Esophagus squamous epithelium (tissue), 5 donors: Measurements from ENCODE around the gene GAK. TPM values are rescaled to one million over a fixed set of nuclear protein-coding genes. Genes with fewer than 3 reads are reported as not detected.

Source experiments
- DNase-seq: peaks from one replicate; lab custom pipeline; 2025; lab: John Stamatoyannopoulos, UW
- H3K27ac ChIP-seq, 4 donors: fragments of 200-600 bp; sonication (generic); one replicate each; pipeline ENCODE4 v1.5.1; 2016 to 2019; ENCODE audit warnings: mild to moderate bottlenecking in 1 of 4
- H3K27me3 ChIP-seq, 4 donors: fragments of 200-600 bp; sonication (generic); 1 replicate in 3 of 4; 2 replicates in 1 of 4; pipeline versions ENCODE4 v1.5.1 to v1.6.0; 2017 to 2021; ENCODE audit warnings: antibody characterized with exemption in 1 of 4
- H3K36me3 ChIP-seq, 3 donors: fragments of 200-600 bp; sonication (generic); one replicate each; pipeline ENCODE4 v1.5.1; 2016 to 2019
- H3K4me1 ChIP-seq, 3 donors: fragments of 200-600 bp; sonication (generic); one replicate each; pipeline ENCODE4 v1.5.1; 2017 to 2019
- H3K4me3 ChIP-seq, 4 donors: fragments of 200-600 bp; sonication (generic); 1 replicate in 3 of 4; 2 replicates in 1 of 4; pipeline ENCODE4 v1.5.1; 2016 to 2019; ENCODE audit warnings: mild to moderate bottlenecking in 2 of 4, moderate library complexity in 1 of 4
- H3K9me3 ChIP-seq, 3 donors: fragments of 200-600 bp; sonication (generic); one replicate each; pipeline ENCODE4 v1.5.1; 2016 to 2019
- CTCF ChIP-seq, 6 experiments: fragments of 450-650 bp in 4 of 6; fragments of 200-600 bp in 2 of 6; sonication (generic) in 2 of 6; IDR thresholded peaks; one replicate each; pipeline ENCODE4 v1.5.1; 2016 to 2019; ENCODE audit warnings: antibody characterized with exemption in 6 of 6, mild to moderate bottlenecking in 4 of 6, moderate library complexity in 4 of 6
- POLR2A ChIP-seq, 4 donors: fragments of 450-650 bp; IDR thresholded peaks; one replicate each; pipeline ENCODE4 v1.6.1; 2017; ENCODE audit warnings: antibody characterized with exemption in 4 of 4, mild to moderate bottlenecking in 4 of 4, moderate library complexity in 3 of 4
- WGBS, 2 donors: methylation state at CpG; one replicate each; pipeline ENCODE4 v1.1.5; 2018; 5-methylcytosine and 5-hydroxymethylcytosine counted together
- intact Hi-C: fragments of 100-400 bp; cut with DNase I; formaldehyde crosslinking; loops from one replicate; pipeline ENCODE4 v1.15.0; 2022
- total RNA-seq, 4 donors: library from RNA; depleted of rRNA; stranded (reverse); fragments of >200 nt; gene quantifications; one replicate each; pipeline ENCODE4 v1.1.0, GENCODE V29; 2016
- donor health status: DM: yes; HTN: yes; CAD: no.

The GAK gene
- total RNA-seq, 4 donors from 2014 or later, result 70.6 to 97.8 (median 80.7) TPM

GRCh38 chr4:957231-957580, 25.1 kb upstream of the GAK start:
- WGBS, 2 donors, result 80% methylated on average over 2 of the region's 8 CpGs; no CpG with 5 or more reads in 1 of the 2 donors
- H3K9me3 ChIP-seq, result no peaks in the 10 kb centered on the region
- TF ChIP-seq CTCF (IDR thresholded peaks at IDR 0.05), result no peak
- no peak for TF ChIP-seq POLR2A (IDR thresholded peaks at IDR 0.05)
- no peak for DNase-seq
- intact Hi-C loops, result no loop called here
- H3K27me3 ChIP-seq, result no peaks in the 10 kb centered on the region
- H3K4me1 ChIP-seq, result peaks cover 11 to 15% (median 14%) of the 10 kb centered on the region in 3 donors
- peaks cover 0 to 89% (median 7%) of the 10 kb centered on the region in 3 donors for H3K36me3 ChIP-seq
- H3K27ac ChIP-seq, result no peak overlapping the region
- H3K4me3 ChIP-seq, result no peak overlapping the region

GRCh38 chr4:956531-957230, 24.6 kb upstream of the GAK start:
- no peak for DNase-seq
- H3K4me1 ChIP-seq, result peaks cover 6 to 10% (median 9%) of the 10 kb centered on the region in 3 donors
- intact Hi-C loops, result no loop called here
- no peak for TF ChIP-seq CTCF (IDR thresholded peaks at IDR 0.05)
- TF ChIP-seq POLR2A (IDR thresholded peaks at IDR 0.05), result no peak
- H3K27me3 ChIP-seq, result no peaks in the 10 kb centered on the region
- H3K36me3 ChIP-seq, result peaks cover 0 to 86% (median 7%) of the 10 kb centered on the region in 3 donors
- H3K27ac ChIP-seq, result no peak overlapping the region
- WGBS, 2 donors, result 69 to 71% methylated on average over 8 to 12 of the region's 14 CpGs
- no peaks in the 10 kb centered on the region for H3K9me3 ChIP-seq
- no peak overlapping the region for H3K4me3 ChIP-seq

- TF ChIP-seq CTCF (IDR thresholded peaks at IDR 0.05), result no peak
- TF ChIP-seq POLR2A (IDR thresholded peaks at IDR 0.05), result no peak
- no peak for DNase-seq
- Histone ChIP-seq H3K27me3 (no peaks in the 10 kb centered on the region), H3K9me3 (no peaks in the 10 kb centered on the region), H3K36me3 (peaks cover 0 to 87% (median 7%) of the 10 kb centered on the region in 3 donors), H3K4me3 (no peak overlapping the region), H3K4me1 (peaks cover 0 to 2% (median 1%) of the 10 kb centered on the region in 3 donors), H3K27ac (no peak overlapping the region)
- 74 to 86% methylated on average over 6 to 8 of the region's 12 CpGs for WGBS, 2 donors
- intact Hi-C loops, result no loop called here
Measured at GRCh38 chr4:955931-956381, 23.8 kb upstream of the GAK start.

- H3K36me3 ChIP-seq, result peaks cover 0 to 82% (median 7%) of the 10 kb centered on the region in 3 donors
- TF ChIP-seq POLR2A (IDR thresholded peaks at IDR 0.05), result no peak
- no peak for TF ChIP-seq CTCF (IDR thresholded peaks at IDR 0.05)
- no peaks in the 10 kb centered on the region for H3K27me3 ChIP-seq
- H3K9me3 ChIP-seq, result no peaks in the 10 kb centered on the region
- no peaks in the 10 kb centered on the region for H3K4me1 ChIP-seq
- WGBS, 2 donors, result 94 to 100% methylated on average over 7 to 25 of the region's 33 CpGs
- H3K4me3 ChIP-seq, result no peak overlapping the region
- intact Hi-C loops, result no loop called here
- no peak overlapping the region for H3K27ac ChIP-seq
- DNase-seq, result no peak
Measured at GRCh38 chr4:955161-955921, 23.2 kb upstream of the GAK start.
